Glomerular endothelial cell (primary cell): ENCODE measurements around the gene CSRNP3. TPM values are rescaled to one million over a fixed set of nuclear protein-coding genes. Genes with fewer than 3 reads are reported as not detected.

Experiments used
- total RNA-seq: library from RNA; depleted of rRNA; stranded (reverse); fragments of >200 nt; gene quantifications from 2 replicates; pipeline ENCODE4 v1.2.3, GENCODE V29; 2015

Gene CSRNP3
- total RNA-seq, 1 donor from 2014 or later, result 0.47 TPM

Other genes starting within 250 kb of the CSRNP3 start
- 0.06 and 0.10 TPM in 2 replicates for gene SCN2A, start 230.3 kb upstream of the CSRNP3 start, total RNA-seq